HL-60 (cell line): ENCODE results near the gene TMEM170A.

Experiments used
- DNase-seq, 2 experiments: peaks; one replicate each; pipeline ENCODE4 v3.0.0-alpha.2; 2010 to 2020; ENCODE audit warnings: low read depth in 1 of 2, low spot score in 1 of 2
- H3K27ac ChIP-seq: fragments of 250-450 bp; sonication (Bioruptor Pico); replicated peaks from 2 replicates; pipeline ENCODE4 v1.5.1; 2020; ENCODE audit warnings: mild to moderate bottlenecking, moderate library complexity
- H3K27me3 ChIP-seq: fragments of 250-450 bp; sonication (Bioruptor Pico); 2 replicates; pipeline ENCODE4 v1.5.1; 2021; ENCODE audit warnings: mild to moderate bottlenecking, moderate library complexity; ENCODE audit not compliant: insufficient read depth, poor library complexity, severe bottlenecking
- H3K4me3 ChIP-seq: replicated peaks from 2 replicates; pipeline ENCODE4 v1.5.1; 2011; ENCODE audit warnings: mild to moderate bottlenecking, control low read depth, low read length; ENCODE audit not compliant: insufficient read depth
- GABPA ChIP-seq: IDR thresholded peaks from 2 replicates; pipeline ENCODE4 v1.6.1; 2012; ENCODE audit warnings: low read depth
- POLR2AphosphoS5 ChIP-seq: IDR thresholded peaks from 2 replicates; pipeline ENCODE4 v1.6.1; 2012; ENCODE audit warnings: low read depth
- SPI1 ChIP-seq: IDR thresholded peaks from 2 replicates; pipeline ENCODE4 v1.6.1; 2012; ENCODE audit warnings: low read depth, mild to moderate bottlenecking, borderline replicate concordance
- TF ChIP-seq, protein P1 (sequence below): IDR thresholded peaks from 2 replicates; pipeline ENCODE4 v1.6.1; 2012; ENCODE audit warnings: low read depth; ENCODE audit not compliant: insufficient replicate concordance
- TF ChIP-seq, protein P2 (sequence below): IDR thresholded peaks from one replicate; pipeline ENCODE4 v1.5.1; 2011; ENCODE audit warnings: low read length, control low read depth, inconsistent platforms; ENCODE audit not compliant: insufficient read depth

TMEM170A gene

DNA sequence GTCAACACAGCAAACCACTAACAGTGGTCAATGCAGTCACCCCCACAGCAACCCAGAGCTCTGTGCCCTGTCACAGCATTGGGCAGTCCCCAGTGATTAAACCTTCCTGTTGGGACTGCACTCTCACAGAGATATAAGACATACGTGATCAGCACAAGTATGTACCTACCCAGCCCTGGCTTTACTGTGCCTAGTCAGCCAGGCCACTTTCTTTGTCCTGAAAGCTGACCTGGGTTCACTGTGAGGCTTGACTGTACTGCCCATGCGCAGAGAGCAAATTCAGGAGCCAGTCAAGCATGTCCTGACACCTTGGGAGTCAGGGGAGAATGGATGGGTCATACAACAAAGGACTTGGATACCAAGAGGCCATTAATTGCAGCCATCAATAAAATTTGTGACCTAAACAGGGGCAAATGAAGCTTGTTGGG lies 10.9 kb upstream of the TMEM170A start:
- TF ChIP-seq POLR2AphosphoS5, result no peak
- TF ChIP-seq, protein P1, sequence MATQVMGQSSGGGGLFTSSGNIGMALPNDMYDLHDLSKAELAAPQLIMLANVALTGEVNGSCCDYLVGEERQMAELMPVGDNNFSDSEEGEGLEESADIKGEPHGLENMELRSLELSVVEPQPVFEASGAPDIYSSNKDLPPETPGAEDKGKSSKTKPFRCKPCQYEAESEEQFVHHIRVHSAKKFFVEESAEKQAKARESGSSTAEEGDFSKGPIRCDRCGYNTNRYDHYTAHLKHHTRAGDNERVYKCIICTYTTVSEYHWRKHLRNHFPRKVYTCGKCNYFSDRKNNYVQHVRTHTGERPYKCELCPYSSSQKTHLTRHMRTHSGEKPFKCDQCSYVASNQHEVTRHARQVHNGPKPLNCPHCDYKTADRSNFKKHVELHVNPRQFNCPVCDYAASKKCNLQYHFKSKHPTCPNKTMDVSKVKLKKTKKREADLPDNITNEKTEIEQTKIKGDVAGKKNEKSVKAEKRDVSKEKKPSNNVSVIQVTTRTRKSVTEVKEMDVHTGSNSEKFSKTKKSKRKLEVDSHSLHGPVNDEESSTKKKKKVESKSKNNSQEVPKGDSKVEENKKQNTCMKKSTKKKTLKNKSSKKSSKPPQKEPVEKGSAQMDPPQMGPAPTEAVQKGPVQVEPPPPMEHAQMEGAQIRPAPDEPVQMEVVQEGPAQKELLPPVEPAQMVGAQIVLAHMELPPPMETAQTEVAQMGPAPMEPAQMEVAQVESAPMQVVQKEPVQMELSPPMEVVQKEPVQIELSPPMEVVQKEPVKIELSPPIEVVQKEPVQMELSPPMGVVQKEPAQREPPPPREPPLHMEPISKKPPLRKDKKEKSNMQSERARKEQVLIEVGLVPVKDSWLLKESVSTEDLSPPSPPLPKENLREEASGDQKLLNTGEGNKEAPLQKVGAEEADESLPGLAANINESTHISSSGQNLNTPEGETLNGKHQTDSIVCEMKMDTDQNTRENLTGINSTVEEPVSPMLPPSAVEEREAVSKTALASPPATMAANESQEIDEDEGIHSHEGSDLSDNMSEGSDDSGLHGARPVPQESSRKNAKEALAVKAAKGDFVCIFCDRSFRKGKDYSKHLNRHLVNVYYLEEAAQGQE, result no peak
- TF ChIP-seq, protein P2, sequence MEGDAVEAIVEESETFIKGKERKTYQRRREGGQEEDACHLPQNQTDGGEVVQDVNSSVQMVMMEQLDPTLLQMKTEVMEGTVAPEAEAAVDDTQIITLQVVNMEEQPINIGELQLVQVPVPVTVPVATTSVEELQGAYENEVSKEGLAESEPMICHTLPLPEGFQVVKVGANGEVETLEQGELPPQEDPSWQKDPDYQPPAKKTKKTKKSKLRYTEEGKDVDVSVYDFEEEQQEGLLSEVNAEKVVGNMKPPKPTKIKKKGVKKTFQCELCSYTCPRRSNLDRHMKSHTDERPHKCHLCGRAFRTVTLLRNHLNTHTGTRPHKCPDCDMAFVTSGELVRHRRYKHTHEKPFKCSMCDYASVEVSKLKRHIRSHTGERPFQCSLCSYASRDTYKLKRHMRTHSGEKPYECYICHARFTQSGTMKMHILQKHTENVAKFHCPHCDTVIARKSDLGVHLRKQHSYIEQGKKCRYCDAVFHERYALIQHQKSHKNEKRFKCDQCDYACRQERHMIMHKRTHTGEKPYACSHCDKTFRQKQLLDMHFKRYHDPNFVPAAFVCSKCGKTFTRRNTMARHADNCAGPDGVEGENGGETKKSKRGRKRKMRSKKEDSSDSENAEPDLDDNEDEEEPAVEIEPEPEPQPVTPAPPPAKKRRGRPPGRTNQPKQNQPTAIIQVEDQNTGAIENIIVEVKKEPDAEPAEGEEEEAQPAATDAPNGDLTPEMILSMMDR, result no peak
- TF ChIP-seq GABPA, result no peak
- TF ChIP-seq SPI1, result no peak
- Histone ChIP-seq H3K27me3 (no peaks in the 10 kb centered on the region), H3K4me3 (no peak overlapping the region), H3K27ac (no peak overlapping the region)
- no peak for DNase-seq

DNA sequence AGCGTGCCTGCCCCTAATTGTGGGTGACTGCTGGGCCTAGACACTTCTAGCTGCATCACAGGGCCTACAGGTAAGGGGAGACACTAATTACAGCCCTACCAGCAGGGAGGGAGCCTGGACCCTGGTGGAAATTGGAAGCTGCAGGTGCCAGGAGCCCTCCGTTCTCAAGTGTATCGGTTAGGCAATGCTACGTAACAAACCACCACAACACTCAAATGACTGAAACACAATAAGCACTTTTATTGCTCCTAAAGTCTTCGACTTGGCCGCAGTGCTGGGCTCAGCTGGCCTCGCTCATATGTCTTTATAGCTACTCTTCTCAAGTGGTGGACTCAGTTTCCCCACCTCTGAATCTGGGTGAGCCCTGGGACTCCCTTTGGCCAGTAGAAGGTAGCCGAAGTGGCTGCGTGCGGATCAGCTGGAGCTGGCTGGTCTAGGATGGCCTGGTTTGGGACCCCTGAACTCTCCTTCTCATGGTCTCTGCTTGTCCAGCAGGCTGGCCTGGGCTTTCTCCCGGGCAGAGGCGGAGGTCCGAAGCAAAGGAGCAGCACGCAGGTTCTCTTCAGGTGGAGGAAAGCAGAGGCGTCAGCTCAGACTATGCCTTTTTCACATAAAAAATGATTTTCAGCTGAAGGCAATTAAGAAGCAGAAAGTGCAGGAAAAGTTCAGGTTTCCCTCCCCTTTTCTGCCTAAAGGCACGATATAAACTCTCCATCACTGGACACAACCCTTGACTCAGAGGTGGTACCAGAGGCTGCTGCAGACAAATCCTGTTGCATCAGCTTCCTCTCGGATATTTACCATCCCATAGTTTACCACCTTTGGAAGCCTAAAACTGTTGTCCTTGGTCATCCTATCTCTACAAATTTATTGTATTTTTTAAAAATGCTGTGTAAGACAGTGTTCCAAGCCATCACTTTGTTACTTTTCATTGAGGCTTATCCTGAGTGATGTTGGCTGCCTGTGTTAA lies 8.7 kb upstream of the TMEM170A start:
- Histone ChIP-seq H3K4me3 (no peak overlapping the region), H3K27ac (no peak overlapping the region), H3K27me3 (no peaks in the 10 kb centered on the region)
- no peak for TF ChIP-seq POLR2AphosphoS5
- TF ChIP-seq, protein P2, result no peak
- TF ChIP-seq SPI1, result no peak
- TF ChIP-seq, protein P1, result no peak
- TF ChIP-seq GABPA, result no peak
- no peak for DNase-seq

DNA sequence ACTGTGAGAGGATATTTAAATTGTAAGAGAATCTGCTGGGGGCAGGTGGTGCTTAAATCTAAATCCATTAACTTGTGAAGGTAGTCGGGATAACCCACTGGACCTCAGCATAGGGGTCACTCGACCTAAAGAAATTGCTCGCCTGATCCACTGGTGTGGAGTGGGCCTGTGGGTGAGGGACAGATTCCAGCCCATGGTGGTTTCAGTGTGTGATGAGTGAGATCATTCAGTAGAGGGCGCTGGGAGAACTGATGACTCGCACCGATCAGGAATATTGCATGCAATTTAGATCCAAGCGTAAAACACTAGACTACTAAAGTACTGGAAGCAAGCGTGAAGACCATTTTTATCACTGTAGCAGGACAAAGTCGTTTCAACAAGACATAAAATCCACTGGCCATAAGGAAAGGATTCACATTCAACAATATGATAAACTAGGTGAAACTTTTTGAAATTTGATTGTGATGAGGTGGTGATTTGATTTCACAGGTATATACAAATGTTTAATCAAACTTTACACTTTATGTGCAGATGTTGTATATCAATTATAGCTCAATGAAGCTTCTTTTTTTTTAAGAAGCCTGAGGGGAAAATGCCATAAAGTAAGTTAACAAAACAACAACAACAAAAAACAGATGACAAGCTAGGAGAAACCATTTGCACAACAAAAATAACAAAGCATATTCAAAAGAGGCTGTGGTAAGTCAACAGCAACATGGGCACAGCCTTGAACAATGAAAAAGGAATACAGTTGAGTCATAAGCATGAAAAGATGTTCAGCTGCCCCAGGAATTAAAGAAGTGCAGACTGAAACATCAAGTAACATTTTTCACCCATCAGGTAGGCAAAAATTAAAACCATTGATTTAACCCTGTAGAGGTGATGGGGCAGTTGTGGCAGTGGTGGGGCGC lies 7.5 kb upstream of the TMEM170A start:
- H3K27ac ChIP-seq, result no peak overlapping the region
- no peak overlapping the region for H3K4me3 ChIP-seq
- DNase-seq, result peak; percentile 41 to 55
- TF ChIP-seq, protein P1, result no peak
- TF ChIP-seq GABPA (no peak), SPI1 (no peak), POLR2AphosphoS5 (no peak)
- TF ChIP-seq, protein P2, result peak; percentile 71
- no peaks in the 10 kb centered on the region for H3K27me3 ChIP-seq
